NCI-H2227 treated with DMSO at 0.1 percent for 48 hours (cell line): Measurements from ENCODE around the gene TM6SF1.

ENCODE experiments used
- DNase-seq: peaks from one replicate; lab custom pipeline; 2025; lab: John Stamatoyannopoulos, UW

TM6SF1 gene

GRCh38 chr15:83174891-83175290, 67.4 kb downstream of the TM6SF1 start:
- DNase-seq: no peak

GRCh38 chr15:83178390-83178789, 70.9 kb downstream of the TM6SF1 start:
- no peak for DNase-seq

- no peak for DNase-seq
Measured at GRCh38 chr15:83178869-83179325, 71.5 kb downstream of the TM6SF1 start.

- DNase-seq: no peak
Measured at GRCh38 chr15:83185561-83185960, 78.1 kb downstream of the TM6SF1 start.
